ENCODE results near the gene ZFAND5. TPM values are rescaled to one million over a fixed set of nuclear protein-coding genes. Genes with fewer than 3 reads are reported as not detected.

ZFAND5 gene
- 282 TPM for total RNA-seq

- peak; percentile 98 for DNase-seq (ENCODE audit: low spot score)
Measured at GRCh38 chr9:72364679-72365524, at the start of gene ZFAND5. ZFAND5 (minus strand) TSS chr9:72365208; CDS start chr9:72360778, 4,430 bp downstream.

GRCh38 chr9:72412483-72413040 lies 47.6 kb upstream of the ZFAND5 start:
- no peak for DNase-seq (ENCODE audit: low spot score)

GRCh38 chr9:72410214-72410613 lies 45.2 kb upstream of the ZFAND5 start:
- no peak for DNase-seq (ENCODE audit: low spot score)

GRCh38 chr9:72407114-72407513 lies 42.1 kb upstream of the ZFAND5 start:
- no peak for DNase-seq (ENCODE audit: low spot score)

- no peak for DNase-seq (ENCODE audit: low spot score)
Measured at GRCh38 chr9:72402744-72403143, 37.7 kb upstream of the ZFAND5 start.

- no peak for DNase-seq (ENCODE audit: low spot score)
Measured at GRCh38 chr9:72401396-72401795, 36.4 kb upstream of the ZFAND5 start.

GRCh38 chr9:72400866-72401265 lies 35.9 kb upstream of the ZFAND5 start:
- no peak for DNase-seq (ENCODE audit: low spot score)

GRCh38 chr9:72399391-72399790 lies 34.4 kb upstream of the ZFAND5 start:
- no peak for DNase-seq (ENCODE audit: low spot score)

GRCh38 chr9:72396247-72397091 lies 31.5 kb upstream of the ZFAND5 start:
- no peak for DNase-seq (ENCODE audit: low spot score)

GRCh38 chr9:72394066-72394465 lies 29.1 kb upstream of the ZFAND5 start:
- no peak for DNase-seq (ENCODE audit: low spot score)

GRCh38 chr9:72390907-72391306 lies 25.9 kb upstream of the ZFAND5 start:
- DNase-seq (ENCODE audit: low spot score), result no peak

- no peak for DNase-seq (ENCODE audit: low spot score)
Measured at GRCh38 chr9:72386186-72386585, 21.2 kb upstream of the ZFAND5 start.

GRCh38 chr9:72384710-72385485 lies 19.9 kb upstream of the ZFAND5 start:
- DNase-seq (ENCODE audit: low spot score), result no peak

- no peak for DNase-seq (ENCODE audit: low spot score)
Measured at GRCh38 chr9:72383978-72384709, 19.1 kb upstream of the ZFAND5 start.

- DNase-seq (ENCODE audit: low spot score), result no peak
Measured at GRCh38 chr9:72382405-72382804, 17.4 kb upstream of the ZFAND5 start.

- DNase-seq (ENCODE audit: low spot score), result no peak
Measured at GRCh38 chr9:72377041-72377440, 12.0 kb upstream of the ZFAND5 start.

GRCh38 chr9:72371151-72371550 lies 6.1 kb upstream of the ZFAND5 start:
- no peak for DNase-seq (ENCODE audit: low spot score)

- peak; percentile 85 for DNase-seq (ENCODE audit: low spot score)
Measured at GRCh38 chr9:72365525-72366256, 683 bp upstream of the ZFAND5 start.

- peak; percentile 67 for DNase-seq (ENCODE audit: low spot score)
Measured at GRCh38 chr9:72363908-72364678, 915 bp downstream of the ZFAND5 start.
